IMR-90 (cell line): ENCODE measurements around the gene EXOC6. TPM values are rescaled to one million over a fixed set of nuclear protein-coding genes. Genes with fewer than 3 reads are reported as not detected.

ENCODE experiments used
- ATAC-seq: fragments of 200-7000 bp; cut with Tn5 transposase; 2 replicates; pipeline ENCODE4 v1.9.1; 2020; ENCODE audit warnings: low read depth, mild to moderate bottlenecking, moderate library complexity
- BruUV-seq: library from RNA; stranded (reverse); fragments of 400-500 nt; replicated peaks from 2 replicates; lab custom pipeline; 2021; lab: Mats Ljungman, UMichigan
- CTCF ChIA-PET: fragments of 300-600 bp; formaldehyde crosslinking; extraction: SDS; loops from one replicate; lab custom pipeline; 2021; ENCODE audit warnings: antibody characterized with exemption; lab: Yijun Ruan, JAX
- POLR2A ChIA-PET: fragments of 300-600 bp; sonication (Branson Sonifier 250); formaldehyde crosslinking; loops from one replicate; lab custom pipeline; 2022; ENCODE audit warnings: antibody characterized with exemption; ENCODE audit not compliant: unreplicated experiment; lab: Charles Lee
- DNase-seq: peaks from one replicate; pipeline ENCODE4 v3.0.0; 2013
- H2AFZ ChIP-seq: replicated peaks from 2 replicates; pipeline ENCODE3; 2013; ENCODE audit warnings: low read length, mild to moderate bottlenecking; ENCODE audit not compliant: poor library complexity
- H2AK5ac ChIP-seq: 2 replicates; pipeline ENCODE4 v1.6.1; 2013; ENCODE audit warnings: low read depth, low read length, inconsistent platforms
- H2AK9ac ChIP-seq: replicated peaks from 2 replicates; pipeline ENCODE3; 2013; ENCODE audit warnings: mild to moderate bottlenecking, low read depth, low read length, moderate library complexity; ENCODE audit not compliant: poor library complexity
- H2BK120ac ChIP-seq: 2 replicates; pipeline ENCODE4 v1.6.1; 2013; ENCODE audit warnings: low read depth, low read length, inconsistent platforms
- H2BK15ac ChIP-seq: 3 replicates; pipeline ENCODE4 v1.6.1; 2013; ENCODE audit warnings: low read depth, low read length, inconsistent platforms
- H2BK20ac ChIP-seq: 2 replicates; pipeline ENCODE4 v1.6.1; 2013; ENCODE audit warnings: low read depth, mild to moderate bottlenecking, inconsistent platforms, low read length, moderate library complexity
- H2BK5ac ChIP-seq: 2 replicates; pipeline ENCODE4 v1.6.1; 2013; ENCODE audit warnings: mild to moderate bottlenecking, low read depth, low read length, inconsistent platforms; ENCODE audit not compliant: poor library complexity, severe bottlenecking
- H3K14ac ChIP-seq: replicated peaks from 2 replicates; pipeline ENCODE4 v1.6.1; 2013; ENCODE audit warnings: low read depth, low read length, inconsistent platforms
- H3K18ac ChIP-seq: 2 replicates; pipeline ENCODE4 v1.6.1; 2013; ENCODE audit warnings: low read depth, low read length, control low read depth
- H3K23ac ChIP-seq: 2 replicates; pipeline ENCODE4 v1.6.1; 2013; ENCODE audit warnings: low read depth, low read length, inconsistent platforms
- H3K27ac ChIP-seq: 2 replicates; pipeline ENCODE4 v1.5.1; 2013; ENCODE audit warnings: mild to moderate bottlenecking, control low read depth, low read length; ENCODE audit not compliant: insufficient read depth
- H3K27me3 ChIP-seq: 2 replicates; pipeline ENCODE4 v1.6.1; 2013; ENCODE audit warnings: low read length; ENCODE audit not compliant: control insufficient read depth, insufficient read depth
- H3K36me3 ChIP-seq: 2 replicates; pipeline ENCODE4 v1.6.1; 2013; ENCODE audit warnings: low read length, mixed read lengths; ENCODE audit not compliant: control insufficient read depth, insufficient read depth
- H3K4ac ChIP-seq: 2 replicates; pipeline ENCODE4 v1.6.1; 2013; ENCODE audit warnings: low read depth, low read length, inconsistent platforms
- H3K4me1 ChIP-seq: 2 replicates; pipeline ENCODE4 v1.6.1; 2013; ENCODE audit warnings: low read length, mixed read lengths; ENCODE audit not compliant: control insufficient read depth, insufficient read depth
- H3K4me2 ChIP-seq: 2 replicates; pipeline ENCODE4 v1.6.1; 2013; ENCODE audit warnings: low read depth, mild to moderate bottlenecking, control low read depth, low read length, moderate library complexity
- H3K4me3 ChIP-seq: 2 replicates; pipeline ENCODE4 v1.5.1; 2013; ENCODE audit warnings: low read depth, mild to moderate bottlenecking, control low read depth, low read length, moderate library complexity; ENCODE audit not compliant: insufficient read depth
- H3K56ac ChIP-seq: 2 replicates; pipeline ENCODE4 v1.6.1; 2013; ENCODE audit warnings: low read length, inconsistent platforms; ENCODE audit not compliant: insufficient read depth; ENCODE audit errors: extremely low read depth
- H3K79me1 ChIP-seq, 2 experiments: 2 replicates each; pipeline ENCODE4 v1.6.1; 2013; ENCODE audit warnings: low read length in 2 of 2, inconsistent platforms in 1 of 2, low read depth in 1 of 2
- H3K9ac ChIP-seq: 2 replicates; pipeline ENCODE4 v1.6.1; 2013; ENCODE audit warnings: low read depth, low read length, control low read depth
- H3K9me1 ChIP-seq: 2 replicates; pipeline ENCODE4 v1.6.1; 2013; ENCODE audit warnings: low read length, inconsistent platforms; ENCODE audit not compliant: insufficient read depth
- H3K9me3 ChIP-seq: 2 replicates; pipeline ENCODE4 v1.6.1; 2013; ENCODE audit warnings: low read length; ENCODE audit not compliant: control insufficient read depth, insufficient read depth
- H4K20me1 ChIP-seq: 2 replicates; pipeline ENCODE4 v1.6.1; 2013; ENCODE audit warnings: low read length, inconsistent platforms; ENCODE audit not compliant: insufficient read depth
- H4K5ac ChIP-seq: 2 replicates; pipeline ENCODE4 v1.6.1; 2013; ENCODE audit warnings: mild to moderate bottlenecking, low read depth, low read length, control low read depth
- H4K8ac ChIP-seq, 2 experiments: 2 replicates each; pipeline ENCODE4 v1.6.1; 2013; ENCODE audit warnings: low read depth in 2 of 2, low read length in 2 of 2, control low read depth in 1 of 2, inconsistent platforms in 1 of 2
- H4K91ac ChIP-seq: 2 replicates; pipeline ENCODE4 v1.6.1; 2013; ENCODE audit warnings: low read depth, low read length, inconsistent platforms; ENCODE audit not compliant: insufficient read depth
- CEBPB ChIP-seq: IDR thresholded peaks from 2 replicates; pipeline ENCODE4 v1.6.1; 2012; ENCODE audit warnings: low read depth, low read length, improper control_type of control experiment
- FOS ChIP-seq: fragments of 150-350 bp; IDR thresholded peaks from 2 replicates; pipeline ENCODE4 v1.6.1; 2016; ENCODE audit warnings: low read depth, low read length
- MAZ ChIP-seq: IDR thresholded peaks from 2 replicates; pipeline ENCODE4 v1.6.1; 2012; ENCODE audit warnings: low read depth, mild to moderate bottlenecking, low read length, improper control_type of control experiment, moderate library complexity, borderline replicate concordance
- MXI1 ChIP-seq: IDR thresholded peaks from 2 replicates; pipeline ENCODE4 v1.6.1; 2012; ENCODE audit warnings: low read depth, mild to moderate bottlenecking, low read length, moderate library complexity, borderline replicate concordance
- RCOR1 ChIP-seq: IDR thresholded peaks from 2 replicates; pipeline ENCODE4 v1.6.1; 2012; ENCODE audit warnings: mild to moderate bottlenecking, low read length, improper control_type of control experiment; ENCODE audit not compliant: insufficient replicate concordance
- RFX5 ChIP-seq: IDR thresholded peaks from 2 replicates; pipeline ENCODE4 v1.8.0; 2012; ENCODE audit warnings: low read depth, mild to moderate bottlenecking, low read length, moderate library complexity
- USF2 ChIP-seq: fragments of 150-350 bp; IDR thresholded peaks from 2 replicates; pipeline ENCODE4 v1.6.1; 2017; ENCODE audit warnings: mild to moderate bottlenecking, antibody characterized with exemption, low read length, low read depth
- WGBS, 2 experiments: methylation state at CpG; one replicate each; pipeline versions ENCODE4 v1.1.5 to v1.1.7; 2013; ENCODE audit warnings: missing lambda C conversion rate in 2 of 2; ENCODE audit not compliant: insufficient read length in 1 of 2; ENCODE audit errors: extremely low coverage in 2 of 2; 5-methylcytosine and 5-hydroxymethylcytosine counted together
- dilution Hi-C: fragments of 300-500 bp; cut with HindIII; formaldehyde crosslinking; loops from one replicate; pipeline ENCODE4 v1.14.3; 2018; ENCODE audit warnings: low sequenced_read_pairs; ENCODE audit not compliant: unreplicated experiment
- in situ Hi-C: fragments of 300-500 bp; cut with MboI; formaldehyde crosslinking; loops from 3 replicates; pipeline ENCODE4 v1.14.3; 2019; ENCODE audit warnings: low sequenced_read_pairs, inconsistent platforms, mixed read lengths
- intact Hi-C: fragments of 100-400 bp; cut with micrococcal nuclease; formaldehyde crosslinking; loops from 2 replicates; pipeline ENCODE4 v1.10.0; 2022
- polyA plus RNA-seq, 3 experiments: library from polyadenylated mRNA; depleted of rRNA; stranded (reverse); fragments of >200 nt; gene quantifications; 2 replicates each; pipeline ENCODE4 v1.2.3, GENCODE V29; 2012; ENCODE audit warnings: low replicate concordance in 1 of 3
- total RNA-seq: library from RNA; depleted of rRNA; stranded (reverse); fragments of >200 nt; gene quantifications from 2 replicates; pipeline ENCODE4 v1.2.3, GENCODE V29; 2012

EXOC6 gene
- total and polyA plus RNA-seq, 2 of the 4 experiments (the other 2 are of a cell fraction), result 4.5 to 11.5 TPM

GRCh38 chr10:92846344-92846743 lies 2.0 kb upstream of the EXOC6 start:
- Histone ChIP-seq H2AK9ac (no peak overlapping the region), H2AFZ (no peak overlapping the region), H2BK15ac (no peak overlapping the region), H3K56ac (no peak overlapping the region), H3K27me3 (no peaks in the 10 kb centered on the region), H3K18ac (no peak overlapping the region), H3K27ac (no peak overlapping the region), H3K4me2 (no peak overlapping the region), H4K8ac (no peak overlapping the region), H2BK20ac (no peak overlapping the region), H3K4me1 (peaks cover 2% of the 10 kb centered on the region; the same call in 1 of the 2 replicates), H2AK5ac (no peak overlapping the region), H3K9me1 (peaks cover 6% of the 10 kb centered on the region; the same call in 1 of the 2 replicates), H3K79me1 (peaks cover 3 to 11% of the 10 kb centered on the region in 2 experiments; a peak in 3 of 4 replicates), H3K4ac (no peak overlapping the region), H4K20me1 (no peaks in the 10 kb centered on the region), H3K9ac (no peak overlapping the region), H4K5ac (no peak overlapping the region), H3K36me3 (no peaks in the 10 kb centered on the region), H3K23ac (no peak overlapping the region), H4K91ac (no peak overlapping the region), H3K4me3 (no peak overlapping the region), H2BK5ac (no peak overlapping the region), H3K14ac (no peak overlapping the region), H3K9me3 (no peaks in the 10 kb centered on the region), H2BK120ac (no peak overlapping the region)
- ATAC-seq, result no peak
- TF ChIP-seq USF2 (no peak), RFX5 (no peak), MXI1 (no peak), CEBPB (no peak), RCOR1 (no peak), FOS (no peak), MAZ (no peak)
- DNase-seq, result no peak
- no TSS peak for BruUV-seq
- in situ Hi-C loops, result no loop called here
- no CpG with 5 or more reads among the region's 3 CpGs for WGBS, 2 experiments
- ChIA-PET POLR2A (no interaction called here), CTCF (no interaction called here)
- intact Hi-C loops, result no loop called here
- dilution Hi-C loops, result no loop called here
